Measurements from ENCODE around the gene SH3YL1. TPM values are rescaled to one million over a fixed set of nuclear protein-coding genes. Genes with fewer than 3 reads are reported as not detected.

Gene SH3YL1
- polyA plus RNA-seq (2013, experiment 1 of 2; ENCODE audit: insufficient read length): 17.1 TPM
- 24.7 TPM for polyA plus RNA-seq (2013, experiment 2 of 2; ENCODE audit: insufficient read length)

- DNase-seq: peak; percentile 30
Observed at GRCh38 chr2:263774-264492, at the start of gene SH3YL1. Gene SH3YL1 (minus strand): TSS chr2:264032. CDS start chr2:263984, 48 bp downstream.

DNA sequence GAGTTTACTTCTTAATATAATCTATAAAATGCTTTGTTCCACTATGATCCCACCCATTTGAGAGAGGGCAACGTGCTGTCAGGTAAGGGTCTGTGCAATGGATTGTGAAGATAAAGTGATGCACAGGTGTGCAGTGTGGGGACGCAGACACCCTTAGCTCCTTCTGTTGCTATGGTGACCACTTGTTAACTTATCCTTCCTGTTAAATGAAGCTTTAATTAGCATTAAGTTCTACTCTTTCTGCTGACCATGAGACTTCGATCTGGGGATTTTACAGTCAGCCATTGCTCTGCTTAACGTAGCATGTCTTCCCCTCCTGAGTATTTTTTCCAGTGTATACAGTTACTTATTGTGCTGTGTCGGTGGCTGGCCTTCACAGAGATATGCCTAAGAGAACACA is 47.2 kb upstream of the SH3YL1 start:
- DNase-seq: no peak

- DNase-seq: no peak
Observed at GRCh38 chr2:309954-310510, 46.2 kb upstream of the SH3YL1 start.

DNA sequence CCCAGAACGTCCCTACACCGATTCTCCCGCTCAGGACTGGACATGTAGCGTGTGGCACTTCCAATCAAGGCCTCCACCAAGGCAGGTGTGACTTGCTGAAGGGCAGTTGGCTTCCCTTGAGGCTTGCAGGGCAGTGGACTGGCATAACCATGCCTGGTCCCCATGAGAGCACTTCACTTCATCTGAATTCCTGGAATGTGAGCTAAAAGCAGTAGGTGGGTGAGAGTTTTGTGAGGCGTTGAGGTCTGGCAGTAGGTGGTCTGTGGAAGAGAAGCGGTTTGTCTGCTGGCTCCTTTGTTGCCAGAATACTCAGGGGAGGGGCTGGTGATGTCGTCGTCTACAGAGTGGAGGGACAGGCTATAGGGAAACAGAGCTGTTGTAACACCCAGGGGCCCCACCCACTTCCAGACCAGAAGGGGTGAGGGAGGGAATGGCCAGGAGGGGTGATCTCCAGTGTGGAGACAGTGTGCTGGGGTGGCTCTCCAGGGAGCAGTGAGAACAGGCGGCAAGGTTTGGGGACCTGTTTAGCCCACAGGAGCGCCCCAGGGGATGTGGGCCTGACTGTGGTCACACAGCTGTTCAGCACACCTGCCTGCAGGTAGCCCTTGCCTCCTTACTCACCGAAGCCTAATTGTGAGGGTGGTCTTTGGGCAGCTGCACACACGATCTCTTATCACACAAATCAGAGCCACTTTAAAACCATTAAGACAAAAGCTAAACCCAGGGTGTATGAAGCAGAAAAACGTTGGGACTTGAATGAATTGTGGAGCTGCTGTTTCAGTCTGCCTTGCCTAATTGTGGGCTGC is 45.5 kb upstream of the SH3YL1 start:
- no peak for DNase-seq

GRCh38 chr2:305366-305765 is 41.5 kb upstream of the SH3YL1 start:
- no peak for DNase-seq

- no peak for DNase-seq
Observed at GRCh38 chr2:296354-296753, 32.5 kb upstream of the SH3YL1 start.

GRCh38 chr2:295090-295489 is 31.3 kb upstream of the SH3YL1 start:
- DNase-seq: no peak

GRCh38 chr2:290090-290722 is 26.4 kb upstream of the SH3YL1 start:
- peak; percentile 61 for DNase-seq

GRCh38 chr2:289362-290089 is 25.7 kb upstream of the SH3YL1 start:
- DNase-seq: no peak

GRCh38 chr2:288758-289361 is 25.0 kb upstream of the SH3YL1 start:
- DNase-seq: no peak

GRCh38 chr2:287911-288757 is 24.3 kb upstream of the SH3YL1 start, which contains the start of gene ALKAL2:
Gene ALKAL2 (minus strand): TSS chr2:288091. CDS start chr2:287835, 256 bp downstream.
- no peak for DNase-seq

DNA sequence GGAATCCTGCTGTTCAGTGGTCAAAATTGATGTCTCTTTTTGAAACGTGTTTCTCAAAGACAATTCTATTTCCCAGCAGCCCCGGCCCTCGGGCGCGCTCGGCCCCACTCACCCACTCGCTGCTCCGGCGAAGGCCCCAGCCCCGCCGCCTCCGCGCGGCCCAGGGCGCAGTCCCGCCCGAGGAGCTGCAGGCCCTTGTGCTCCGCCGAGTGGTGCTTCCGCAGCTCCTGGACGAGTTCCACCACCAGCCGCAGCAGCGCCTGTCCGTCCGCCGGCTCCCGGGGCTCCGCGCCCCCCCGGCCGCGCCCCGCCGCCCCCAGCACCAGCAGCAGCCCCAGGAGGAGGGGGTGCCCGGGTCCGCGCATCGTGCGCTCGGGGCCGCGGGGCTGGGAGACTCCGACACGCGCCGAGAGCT is 23.6 kb upstream of the SH3YL1 start:
- no peak for DNase-seq

DNA sequence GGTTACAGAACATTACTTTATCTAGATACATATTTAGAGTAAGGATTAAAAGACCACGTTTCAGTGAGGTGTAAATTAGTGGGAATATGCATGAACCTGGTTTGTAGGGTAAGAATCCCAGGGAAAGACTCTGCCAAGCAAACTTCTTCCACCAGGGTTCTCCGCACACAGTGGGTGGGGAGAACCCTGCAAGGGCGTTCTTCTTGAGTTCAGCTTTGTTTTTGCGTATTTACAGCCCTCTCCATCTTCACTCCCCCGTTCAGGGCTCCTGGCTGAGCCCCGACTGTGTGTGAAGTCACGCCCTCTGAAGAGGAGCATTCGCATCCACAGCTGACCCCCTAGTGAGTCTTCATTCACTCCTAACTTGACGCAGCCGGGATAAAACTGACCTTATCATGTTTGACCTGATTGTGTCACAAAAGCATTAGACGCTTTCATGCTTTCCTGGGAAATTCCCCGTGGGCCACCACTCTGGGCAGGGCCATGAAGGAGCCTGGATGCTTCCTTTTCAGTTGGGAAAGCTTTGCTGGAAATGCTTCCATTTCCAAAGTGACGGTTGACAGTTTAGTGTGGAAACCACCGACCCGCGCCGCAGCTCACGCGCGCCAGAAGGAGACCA is 23.1 kb upstream of the SH3YL1 start:
- no peak for DNase-seq

GRCh38 chr2:286035-286434 is 22.2 kb upstream of the SH3YL1 start:
- no peak for DNase-seq

DNA sequence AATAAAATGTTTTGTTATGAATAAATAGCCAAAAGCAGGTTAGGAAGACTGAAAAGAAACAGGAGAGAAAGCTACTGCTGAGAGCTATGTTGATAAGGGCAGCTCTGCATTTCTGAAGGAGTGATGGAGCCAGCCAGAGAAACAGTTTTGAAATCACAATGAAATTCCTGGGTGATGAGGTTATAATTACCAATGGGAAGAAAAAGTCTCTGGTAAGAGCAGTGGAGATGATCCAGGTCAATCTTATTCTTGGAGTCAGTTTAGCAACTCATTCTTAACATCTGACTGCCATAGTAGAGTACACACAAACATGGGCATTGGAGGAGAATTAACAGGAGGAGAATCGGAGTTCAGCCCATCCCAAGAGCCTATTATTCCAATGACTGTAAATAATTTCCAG is 21.7 kb upstream of the SH3YL1 start:
- peak; percentile 67 for DNase-seq

DNA sequence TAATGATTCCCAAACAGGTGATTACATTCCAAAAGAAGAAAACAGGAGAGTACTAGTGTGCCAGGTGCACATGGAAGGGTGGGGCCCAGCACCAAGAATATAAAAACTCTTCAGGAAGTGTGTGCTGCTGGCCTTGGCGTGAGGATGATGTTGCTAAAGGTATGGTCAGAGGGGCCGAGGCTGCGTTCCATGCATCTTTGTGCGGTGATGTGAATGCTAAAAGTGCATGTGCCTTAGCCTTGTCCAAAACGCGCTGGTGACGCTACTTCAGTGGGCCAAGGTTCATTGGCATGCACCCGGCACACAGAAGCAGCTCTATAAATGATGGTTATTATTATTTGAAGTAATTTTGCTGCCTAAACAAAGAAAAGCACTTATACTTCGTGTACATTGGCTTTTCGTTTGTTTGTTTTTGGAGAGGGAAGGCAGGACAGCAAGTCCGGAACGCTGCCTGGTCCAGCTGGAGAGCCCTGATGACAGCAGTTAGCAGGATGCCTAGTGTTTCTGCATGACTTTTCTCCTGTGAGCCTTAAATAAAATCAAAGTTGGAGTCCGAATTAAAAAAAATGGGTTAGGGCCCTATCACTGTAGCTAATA is 21.2 kb upstream of the SH3YL1 start:
- DNase-seq: no peak

GRCh38 chr2:283996-284794 is 20.4 kb upstream of the SH3YL1 start:
- no peak for DNase-seq

DNA sequence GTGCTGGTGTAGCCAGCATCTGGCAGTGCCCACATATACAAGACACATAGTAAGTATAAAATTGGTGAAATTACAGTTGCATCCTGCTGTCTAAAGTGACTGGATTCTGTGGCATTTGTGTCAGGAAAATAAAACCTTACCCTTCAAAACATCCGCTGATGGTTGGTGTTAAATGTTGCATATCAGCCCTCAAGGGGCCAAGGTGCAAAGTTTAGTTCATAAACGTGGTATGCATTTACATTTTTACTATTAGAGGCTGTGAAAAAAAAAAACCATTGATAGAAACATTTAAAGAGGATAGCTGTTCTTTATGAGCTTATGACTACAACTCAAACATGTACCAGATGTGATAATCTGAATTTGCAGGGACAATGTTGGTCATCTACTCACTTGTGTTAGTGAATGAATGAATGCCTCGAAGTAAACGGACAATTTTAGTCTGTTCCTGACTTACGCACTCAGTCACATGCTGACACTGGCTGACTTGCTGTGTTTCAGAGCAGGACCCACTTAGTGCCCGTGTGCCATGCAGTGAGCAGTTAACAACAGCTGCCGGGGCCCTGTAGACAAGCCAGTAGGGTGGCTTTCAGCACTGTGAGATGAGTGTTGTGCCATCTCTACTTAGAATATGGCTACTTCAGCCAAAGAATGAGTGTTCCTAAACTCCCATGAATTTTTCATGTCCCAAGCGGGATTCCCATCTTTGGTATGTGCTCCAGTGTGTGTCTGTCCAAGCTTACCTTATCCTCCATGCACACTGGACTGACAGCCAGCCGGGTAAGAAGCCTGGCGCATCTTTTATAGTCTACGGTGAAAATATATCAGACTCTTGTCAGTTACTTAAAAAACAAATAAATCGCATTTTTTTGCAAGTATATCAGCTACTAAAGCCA is 18.8 kb upstream of the SH3YL1 start:
- no peak for DNase-seq

Data from fibroblast of skin of back (primary cell).